Gastrocnemius medialis (tissue), 4 donors: Measurements from ENCODE around the gene ZDHHC4.

Source experiments
- POLR2A ChIP-seq, 2 donors: fragments of 450-650 bp; IDR thresholded peaks; one replicate each; pipeline ENCODE4 v1.6.1; 2017; ENCODE audit warnings: antibody characterized with exemption in 2 of 2, mild to moderate bottlenecking in 2 of 2, moderate library complexity in 2 of 2
- TF ChIP-seq, protein P1 (sequence below), 5 experiments: fragments of 450-650 bp in 3 of 5; fragments of 200-600 bp in 2 of 5; sonication (generic) in 2 of 5; IDR thresholded peaks in 4 of 5; conservative IDR thresholded peaks in 1 of 5; 1 replicate in 4 of 5; 2 replicates in 1 of 5; pipeline ENCODE4 v1.5.1; 2016 to 2019; ENCODE audit warnings: antibody characterized with exemption in 5 of 5, mild to moderate bottlenecking in 3 of 5, moderate library complexity in 3 of 5

DNA sequence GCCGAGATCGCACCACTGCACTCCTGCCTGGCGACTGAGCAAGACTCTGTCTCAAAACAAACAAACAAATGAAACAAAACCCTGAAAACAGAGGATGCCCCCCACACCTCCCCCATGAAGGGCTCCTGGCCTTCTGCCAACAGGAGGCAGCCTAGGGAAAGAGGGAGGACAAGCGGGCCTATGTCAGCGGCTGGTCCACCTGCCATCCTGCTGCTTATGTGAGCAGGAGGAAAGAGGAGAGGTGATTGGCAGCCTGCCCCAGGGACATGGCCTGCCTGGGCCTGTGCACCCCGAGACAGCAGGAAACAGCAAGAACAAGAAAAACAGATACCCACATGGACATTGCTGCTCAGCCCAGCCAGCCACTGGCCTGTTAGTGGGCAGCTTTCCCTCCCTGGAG is 50.8 kb downstream of the ZDHHC4 start:
- no peak for TF ChIP-seq POLR2A (IDR thresholded peaks at IDR 0.05)
- TF ChIP-seq, protein P1, sequence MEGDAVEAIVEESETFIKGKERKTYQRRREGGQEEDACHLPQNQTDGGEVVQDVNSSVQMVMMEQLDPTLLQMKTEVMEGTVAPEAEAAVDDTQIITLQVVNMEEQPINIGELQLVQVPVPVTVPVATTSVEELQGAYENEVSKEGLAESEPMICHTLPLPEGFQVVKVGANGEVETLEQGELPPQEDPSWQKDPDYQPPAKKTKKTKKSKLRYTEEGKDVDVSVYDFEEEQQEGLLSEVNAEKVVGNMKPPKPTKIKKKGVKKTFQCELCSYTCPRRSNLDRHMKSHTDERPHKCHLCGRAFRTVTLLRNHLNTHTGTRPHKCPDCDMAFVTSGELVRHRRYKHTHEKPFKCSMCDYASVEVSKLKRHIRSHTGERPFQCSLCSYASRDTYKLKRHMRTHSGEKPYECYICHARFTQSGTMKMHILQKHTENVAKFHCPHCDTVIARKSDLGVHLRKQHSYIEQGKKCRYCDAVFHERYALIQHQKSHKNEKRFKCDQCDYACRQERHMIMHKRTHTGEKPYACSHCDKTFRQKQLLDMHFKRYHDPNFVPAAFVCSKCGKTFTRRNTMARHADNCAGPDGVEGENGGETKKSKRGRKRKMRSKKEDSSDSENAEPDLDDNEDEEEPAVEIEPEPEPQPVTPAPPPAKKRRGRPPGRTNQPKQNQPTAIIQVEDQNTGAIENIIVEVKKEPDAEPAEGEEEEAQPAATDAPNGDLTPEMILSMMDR (IDR thresholded peaks at IDR 0.05 in 4 of 5, conservative IDR thresholded peaks at IDR 0.05 in 1 of 5) = no peak
